GM12878 (cell line): ENCODE measurements around the gene PPP1R13B. TPM values are rescaled to one million over a fixed set of nuclear protein-coding genes. Genes with fewer than 3 reads are reported as not detected.

Experiments
- ATAC-seq: fragments of 200-7000 bp; cut with Tn5 transposase; 3 replicates; pipeline ENCODE4 v1.9.1; 2020; ENCODE audit warnings: mild to moderate bottlenecking, moderate library complexity
- BruUV-seq: library from RNA; stranded (reverse); fragments of 400-500 nt; replicated peaks from 2 replicates; lab custom pipeline; 2021; lab: Mats Ljungman, UMichigan
- CTCF ChIA-PET: fragments of 300-600 bp; sonication (Branson Sonifier 250); formaldehyde crosslinking; extraction: SDS; loops from one replicate; lab custom pipeline; 2021; ENCODE audit warnings: inconsistent platforms; lab: Yijun Ruan, JAX
- POLR2A ChIA-PET: fragments of 350-600 bp; formaldehyde crosslinking; extraction: SDS; loops from one replicate; lab custom pipeline; 2021; ENCODE audit warnings: inconsistent platforms; lab: Charles Lee
- RAD21 ChIA-PET: fragments of 300-600 bp; sonication (Branson Sonifier 250); formaldehyde crosslinking; loops from one replicate; lab custom pipeline; 2023; ENCODE audit warnings: antibody characterized with exemption; ENCODE audit not compliant: unreplicated experiment; lab: Charles Lee
- SMC1A ChIA-PET: fragments of 300-600 bp; sonication (Branson Sonifier 250); formaldehyde crosslinking; loops from one replicate; lab custom pipeline; 2023; ENCODE audit not compliant: unreplicated experiment, uncharacterized antibody; lab: Charles Lee
- DNase-seq: peaks from one replicate; pipeline ENCODE4 v3.0.0-alpha.2; 2011; ENCODE audit warnings: low read depth, low spot score
- FAIRE-seq: peaks from 3 replicates; lab custom pipeline; 2011; peaks lifted over from hg19 to GRCh38; lab: Jason Lieb, UNC
- H2AFZ ChIP-seq: 2 replicates; pipeline ENCODE4 v1.6.0; 2011; ENCODE audit warnings: low read depth, low read length, control low read depth; ENCODE audit not compliant: control insufficient read depth
- H3K27ac ChIP-seq: 2 replicates; pipeline ENCODE4 v1.5.1; 2011; ENCODE audit warnings: control low read depth; ENCODE audit not compliant: control insufficient read depth, insufficient read depth
- H3K27me3 ChIP-seq, 2 experiments: replicated peaks in 1 of 2; 2 replicates each; pipeline versions ENCODE4 v1.6.0 to v1.6.1; 2011; ENCODE audit warnings: low read length in 1 of 2; ENCODE audit not compliant: control insufficient read depth in 2 of 2, insufficient read depth in 2 of 2
- H3K36me3 ChIP-seq, 2 experiments: 2 replicates each; pipeline ENCODE4 v1.5.1; 2011; ENCODE audit warnings: low read length in 1 of 2; ENCODE audit not compliant: control insufficient read depth in 2 of 2, insufficient read depth in 2 of 2
- H3K4me1 ChIP-seq: 2 replicates; pipeline ENCODE4 v1.6.1; 2011; ENCODE audit warnings: mild to moderate bottlenecking, low read length, moderate library complexity, mixed read lengths; ENCODE audit not compliant: control insufficient read depth, insufficient read depth
- H3K4me2 ChIP-seq: 2 replicates; pipeline ENCODE4 v1.6.0; 2011; ENCODE audit warnings: control low read depth; ENCODE audit not compliant: control insufficient read depth, insufficient read depth
- H3K4me3 ChIP-seq: fragments of 200-600 bp; sonication (generic); 2 replicates; pipeline ENCODE4 v1.5.1; 2016
- H3K79me2 ChIP-seq: 2 replicates; pipeline ENCODE4 v1.6.0; 2011; ENCODE audit warnings: low read length; ENCODE audit not compliant: control insufficient read depth, insufficient read depth
- H3K9ac ChIP-seq: 2 replicates; pipeline ENCODE4 v1.8.0; 2011; ENCODE audit warnings: low read length, control low read depth, mixed read lengths; ENCODE audit not compliant: control insufficient read depth, insufficient read depth
- H3K9me3 ChIP-seq: replicated peaks from 3 replicates; pipeline ENCODE4 v1.5.1; 2011; ENCODE audit warnings: mild to moderate bottlenecking, low read length; ENCODE audit not compliant: control insufficient read depth, insufficient read depth
- H4K20me1 ChIP-seq: 2 replicates; pipeline ENCODE4 v1.6.0; 2011; ENCODE audit not compliant: control insufficient read depth, insufficient read depth
- HSF1 ChIP-seq: fragments of 150-350 bp; IDR thresholded peaks from 2 replicates; pipeline ENCODE4 v1.6.1; 2014; ENCODE audit warnings: mild to moderate bottlenecking, low read depth, low read length
- MEF2A ChIP-seq: IDR thresholded peaks from 2 replicates; pipeline ENCODE4 v1.6.1; 2011; ENCODE audit warnings: low read depth, mild to moderate bottlenecking, low read length, moderate library complexity; ENCODE audit not compliant: insufficient read depth
- PAX8 ChIP-seq: fragments of 450-650 bp; IDR thresholded peaks from 2 replicates; pipeline ENCODE4 v1.6.1; 2017; ENCODE audit warnings: mild to moderate bottlenecking, moderate library complexity
- RBBP5 ChIP-seq: fragments of 200-600 bp; sonication (generic); conservative IDR thresholded peaks from 2 replicates; pipeline ENCODE4 v1.6.1; 2016
- RELA ChIP-seq: fragments of 450-650 bp; IDR thresholded peaks from 2 replicates; pipeline ENCODE4 v1.8.0; 2014; ENCODE audit warnings: borderline replicate concordance; ENCODE audit not compliant: partially characterized antibody
- SIN3A ChIP-seq: IDR thresholded peaks from 2 replicates; pipeline ENCODE4 v1.6.1; 2012; ENCODE audit warnings: low read depth, low read length, improper control_type of control experiment
- SKIL ChIP-seq: fragments of 450-650 bp; IDR thresholded peaks from 2 replicates; pipeline ENCODE4 v1.6.1; 2017; ENCODE audit warnings: mild to moderate bottlenecking, low read depth, inconsistent platforms; ENCODE audit not compliant: poor library complexity, severe bottlenecking
- SP1 ChIP-seq: IDR thresholded peaks from one replicate; pipeline ENCODE4 v1.6.1; 2011; ENCODE audit warnings: low read depth, low read length
- SREBF1 ChIP-seq: IDR thresholded peaks from 2 replicates; pipeline ENCODE4 v1.6.1; 2012; ENCODE audit warnings: mild to moderate bottlenecking, low read length
- ZNF274 ChIP-seq: IDR thresholded peaks from one replicate; pipeline ENCODE4 v1.8.0; 2011; ENCODE audit not compliant: insufficient read length, insufficient read depth
- WGBS: methylation state at CpG from one replicate; pipeline ENCODE4 v1.1.6; 2016; ENCODE audit warnings: low lambda C conversion rate; ENCODE audit not compliant: insufficient replicate concordance, insufficient coverage; ENCODE audit errors: missing lambda C conversion rate; 5-methylcytosine and 5-hydroxymethylcytosine counted together
- in situ Hi-C: fragments of 300-500 bp; cut with MboI; formaldehyde crosslinking; loops from 9 replicates; pipeline ENCODE4 v1.14.3; 2018; ENCODE audit warnings: mixed read lengths
- intact Hi-C: fragments of 100-400 bp; cut with micrococcal nuclease; formaldehyde crosslinking; loops from one replicate; pipeline ENCODE4 v1.14.2; 2022; ENCODE audit not compliant: unreplicated experiment
- polyA plus RNA-seq, 11 experiments: library from polyadenylated mRNA; depleted of rRNA in 4 of 11; unstranded in 6 of 11; stranded (reverse) in 5 of 11; fragments of >200 nt; fragmentation: Nextera tagmentation in 4 of 11; fragmentation: Illumina TruSeq in 1 of 11; extraction: Ambion mirVana in 4 of 11; extraction: Trizol in 1 of 11; gene quantifications; 1 replicate in 1 of 11; 2 replicates in 10 of 11; pipeline versions ENCODE4 v1.2.1 to v1.2.3, GENCODE V29; 2011 to 2016; ENCODE audit warnings: inconsistent platforms in 2 of 11, missing spikeins in 2 of 11, low read depth in 1 of 11
- total RNA-seq, 4 experiments: library from RNA; depleted of rRNA in 3 of 4; stranded (reverse); fragments of >200 nt in 3 of 4; fragmentation: Illumina TruSeq in 1 of 4; extraction: Trizol in 1 of 4; gene quantifications; 2 replicates each; pipeline versions ENCODE4 v1.2.1 to v1.2.3, GENCODE V29; 2013 to 2021
- TF ChIP-seq, protein P1 (sequence below): fragments of 150-350 bp; IDR thresholded peaks from 2 replicates; pipeline ENCODE4 v1.6.1; 2016; ENCODE audit warnings: low read depth, low read length

Gene PPP1R13B
- total and polyA plus RNA-seq, 10 of the 15 experiments (the other 5 are each of a cell fraction or from before 2014, with no cell fraction given) = 0.16 to 8.1 (median 3.2) TPM

- H2AFZ ChIP-seq = no peak overlapping the region
- RAD21 ChIA-PET = interaction anchor here (0.6 to 1.4 kb wide), 2 partner anchors 29 to 76 kb away, joined by 3 to 4 read pairs; no protein-coding TSS in a partner anchor
Observed at GRCh38 chr14:103884854-103885253, 37.5 kb upstream of the PPP1R13B start.

DNA sequence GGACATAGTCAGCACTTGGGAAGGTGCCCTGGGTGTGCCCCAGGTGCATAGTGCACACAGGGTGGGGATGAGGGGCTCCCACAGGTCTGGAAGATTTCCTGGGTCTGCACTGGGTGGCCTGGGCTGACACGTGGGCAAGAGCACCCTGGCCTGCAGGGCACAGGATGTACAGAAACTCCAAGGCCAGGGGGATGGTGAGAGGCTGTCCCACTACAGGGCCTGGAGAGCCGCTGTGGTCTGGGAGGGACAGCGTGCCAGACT lies 35.8 kb upstream of the PPP1R13B start:
- 33% methylated on average over 3 of the region's 3 CpGs for WGBS
- no peak overlapping the region for H3K27ac ChIP-seq
- H4K20me1 ChIP-seq = no peaks in the 10 kb centered on the region
- H3K36me3 ChIP-seq = no peaks in the 10 kb centered on the region
- no peaks in the 10 kb centered on the region for H3K9me3 ChIP-seq
- CTCF ChIA-PET = interaction anchor here (0.7 kb wide), 1 partner anchor 17 kb away, joined by 3 read pairs; no protein-coding TSS in a partner anchor
- H3K79me2 ChIP-seq = no peaks in the 10 kb centered on the region
- no TSS peak for BruUV-seq
- intact Hi-C loops = no loop called here
- in situ Hi-C loops = no loop called here
- ATAC-seq (no peak), FAIRE-seq (no peak), DNase-seq (no peak)
- H3K4me3 ChIP-seq = no peak overlapping the region
- H3K4me1 ChIP-seq = no peaks in the 10 kb centered on the region
- peaks cover 0 to 3% of the 10 kb centered on the region in 2 experiments; a peak in 2 of 4 replicates for H3K27me3 ChIP-seq
- H2AFZ ChIP-seq = no peak overlapping the region
- SMC1A ChIA-PET = no interaction called here
- no peak overlapping the region for H3K4me2 ChIP-seq
- RAD21 ChIA-PET = no interaction called here
- H3K9ac ChIP-seq = no peak overlapping the region
- POLR2A ChIA-PET = no interaction called here
- TF ChIP-seq HSF1 = no peak
- TF ChIP-seq SREBF1 = no peak
- TF ChIP-seq ZNF274 = no peak
- no peak for TF ChIP-seq MEF2A
- TF ChIP-seq SIN3A = no peak
- TF ChIP-seq, protein P1, sequence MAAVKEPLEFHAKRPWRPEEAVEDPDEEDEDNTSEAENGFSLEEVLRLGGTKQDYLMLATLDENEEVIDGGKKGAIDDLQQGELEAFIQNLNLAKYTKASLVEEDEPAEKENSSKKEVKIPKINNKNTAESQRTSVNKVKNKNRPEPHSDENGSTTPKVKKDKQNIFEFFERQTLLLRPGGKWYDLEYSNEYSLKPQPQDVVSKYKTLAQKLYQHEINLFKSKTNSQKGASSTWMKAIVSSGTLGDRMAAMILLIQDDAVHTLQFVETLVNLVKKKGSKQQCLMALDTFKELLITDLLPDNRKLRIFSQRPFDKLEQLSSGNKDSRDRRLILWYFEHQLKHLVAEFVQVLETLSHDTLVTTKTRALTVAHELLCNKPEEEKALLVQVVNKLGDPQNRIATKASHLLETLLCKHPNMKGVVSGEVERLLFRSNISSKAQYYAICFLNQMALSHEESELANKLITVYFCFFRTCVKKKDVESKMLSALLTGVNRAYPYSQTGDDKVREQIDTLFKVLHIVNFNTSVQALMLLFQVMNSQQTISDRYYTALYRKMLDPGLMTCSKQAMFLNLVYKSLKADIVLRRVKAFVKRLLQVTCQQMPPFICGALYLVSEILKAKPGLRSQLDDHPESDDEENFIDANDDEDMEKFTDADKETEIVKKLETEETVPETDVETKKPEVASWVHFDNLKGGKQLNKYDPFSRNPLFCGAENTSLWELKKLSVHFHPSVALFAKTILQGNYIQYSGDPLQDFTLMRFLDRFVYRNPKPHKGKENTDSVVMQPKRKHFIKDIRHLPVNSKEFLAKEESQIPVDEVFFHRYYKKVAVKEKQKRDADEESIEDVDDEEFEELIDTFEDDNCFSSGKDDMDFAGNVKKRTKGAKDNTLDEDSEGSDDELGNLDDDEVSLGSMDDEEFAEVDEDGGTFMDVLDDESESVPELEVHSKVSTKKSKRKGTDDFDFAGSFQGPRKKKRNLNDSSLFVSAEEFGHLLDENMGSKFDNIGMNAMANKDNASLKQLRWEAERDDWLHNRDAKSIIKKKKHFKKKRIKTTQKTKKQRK = no peak
- no peak for TF ChIP-seq RBBP5

More at GRCh38 chr14:103884854-103885253, 37.5 kb upstream of the PPP1R13B start:
- ChIA-PET SMC1A (no interaction called here), CTCF (no interaction called here)
- WGBS = 60% methylated on average over 9 of the region's 9 CpGs
- TF ChIP-seq SKIL (no peak), RELA (no peak), PAX8 (no peak), SP1 (no peak)
- TF ChIP-seq, all 136 proteins: peak for 0
- Histone ChIP-seq H4K20me1 (no peaks in the 10 kb centered on the region), H3K9me3 (no peaks in the 10 kb centered on the region), H3K79me2 (no peaks in the 10 kb centered on the region), H3K4me2 (no peak overlapping the region), H3K4me3 (no peak overlapping the region), H3K27me3 (peaks cover 0 to 3% of the 10 kb centered on the region in 2 experiments; a peak in 2 of 4 replicates), H3K36me3 (no peaks in the 10 kb centered on the region), H3K27ac (no peak overlapping the region), H3K9ac (no peak overlapping the region), H3K4me1 (no peaks in the 10 kb centered on the region)
- intact Hi-C loops = no loop called here
- FAIRE-seq (no peak), ATAC-seq (no peak), DNase-seq (no peak)
- in situ Hi-C loops = no loop called here
- POLR2A ChIA-PET = no interaction called here
- no TSS peak for BruUV-seq
